ENCODE data around the gene CS. TPM values are rescaled to one million over a fixed set of nuclear protein-coding genes. Genes with fewer than 3 reads are reported as not detected.

Gene CS
- total and polyA plus RNA-seq, 2 of the 4 experiments (the other 2 are of a cell fraction) = 139 to 146 TPM

GRCh38 chr12:56330936-56331490 lies 30.9 kb upstream of the CS start:
- WGBS, 2 experiments (ENCODE audit: extremely low coverage in 2 of 2, insufficient read length in 1 of 2) = no CpG with 5 or more reads among the region's 7 CpGs
- BruUV-seq (replicated peaks) = no TSS peak

More at GRCh38 chr12:56330936-56331490, 30.9 kb upstream of the CS start:
- Histone ChIP-seq H3K56ac (ENCODE audit: extremely low read depth, insufficient read depth, low read length) (no peak overlapping the region), H2BK15ac (ENCODE audit: low read depth, low read length) (no peak overlapping the region), H3K9ac (ENCODE audit: low read depth, low read length) (no peak overlapping the region), H4K20me1 (ENCODE audit: insufficient read depth, low read length) (no peaks in the 10 kb centered on the region), H3K14ac (replicated peaks; ENCODE audit: low read depth, low read length) (no peak overlapping the region), H3K4ac (ENCODE audit: low read depth, low read length) (no peak overlapping the region), H3K27ac (ENCODE audit: insufficient read depth, low read length) (no peak overlapping the region), H2BK5ac (ENCODE audit: low read depth, low read length, poor library complexity, severe bottlenecking) (no peak overlapping the region), H3K4me3 (ENCODE audit: insufficient read depth, low read depth, low read length) (no peak overlapping the region), H3K27me3 (ENCODE audit: control insufficient read depth, insufficient read depth, low read length) (no peaks in the 10 kb centered on the region), H3K18ac (ENCODE audit: low read depth, low read length) (no peak overlapping the region), H3K9me1 (ENCODE audit: insufficient read depth, low read length) (peaks cover 10% of the 10 kb centered on the region), H2BK120ac (ENCODE audit: low read depth, low read length) (no peak overlapping the region), H3K4me2 (ENCODE audit: low read depth, low read length) (no peak overlapping the region), H2AK9ac (replicated peaks; ENCODE audit: low read depth, low read length, poor library complexity) (no peak overlapping the region), H3K9me3 (ENCODE audit: control insufficient read depth, insufficient read depth, low read length) (no peaks in the 10 kb centered on the region), H2AK5ac (ENCODE audit: low read depth, low read length) (no peak overlapping the region), H4K5ac (ENCODE audit: low read depth, low read length) (no peak overlapping the region), H2AFZ (replicated peaks; ENCODE audit: low read length, poor library complexity) (no peak overlapping the region), H2BK20ac (ENCODE audit: low read depth, low read length) (no peak overlapping the region), H3K36me3 (ENCODE audit: control insufficient read depth, insufficient read depth, low read length) (peaks cover 7% of the 10 kb centered on the region), H4K8ac (ENCODE audit: low read depth in 2 of 2, low read length in 2 of 2) (no peak overlapping the region), H3K4me1 (ENCODE audit: control insufficient read depth, insufficient read depth, low read length) (peaks cover 5% of the 10 kb centered on the region; the same call in 1 of the 2 replicates), H3K79me1 (ENCODE audit: low read depth in 1 of 2, low read length in 2 of 2) (peaks cover 10 to 24% of the 10 kb centered on the region in 2 experiments; a peak in 3 of 4 replicates), H3K23ac (ENCODE audit: low read depth, low read length) (no peak overlapping the region), H4K91ac (ENCODE audit: insufficient read depth, low read depth, low read length) (no peak overlapping the region)
- POLR2A ChIA-PET (ENCODE audit: unreplicated experiment) = no interaction called here
- CTCF ChIA-PET = no interaction called here
- ATAC-seq (ENCODE audit: low read depth) = no peak
- intact Hi-C loops (cut with micrococcal nuclease) (no loop called here), dilution Hi-C loops (cut with HindIII; ENCODE audit: low sequenced_read_pairs, unreplicated experiment) (no loop called here), in situ Hi-C loops (cut with MboI; ENCODE audit: low sequenced_read_pairs) (no loop called here)
- TF ChIP-seq CTCF (conservative IDR thresholded peaks at IDR 0.05; ENCODE audit: low read depth, low read length) = no peak
- no peak for TF ChIP-seq ELK1 (IDR thresholded peaks at IDR 0.05; ENCODE audit: borderline replicate concordance, low read depth, low read length)
- no peak for TF ChIP-seq MXI1 (IDR thresholded peaks at IDR 0.05; ENCODE audit: borderline replicate concordance, low read depth, low read length)
- no peak for DNase-seq
